OCI-LY7 (cell line): ENCODE measurements around the gene ZDHHC11B. TPM values are rescaled to one million over a fixed set of nuclear protein-coding genes. Genes with fewer than 3 reads are reported as not detected.

ENCODE experiments used
- BruUV-seq: library from RNA; stranded (reverse); fragments of 400-500 nt; replicated peaks from 2 replicates; lab custom pipeline; 2021; lab: Mats Ljungman, UMichigan
- CTCF ChIA-PET: fragments of 300-600 bp; sonication (Branson Sonifier 250); formaldehyde crosslinking; loops from one replicate; lab custom pipeline; 2022; ENCODE audit warnings: antibody characterized with exemption; ENCODE audit not compliant: unreplicated experiment; lab: Charles Lee
- POLR2A ChIA-PET: fragments of 300-600 bp; sonication (Branson Sonifier 250); formaldehyde crosslinking; loops from one replicate; lab custom pipeline; 2022; ENCODE audit warnings: antibody characterized with exemption; lab: Charles Lee
- DNase-seq: peaks from one replicate; pipeline ENCODE4 v3.0.0-alpha.2; 2015; ENCODE audit warnings: low spot score
- H2AFZ ChIP-seq: fragments of 200-600 bp; sonication (generic), shearing (Covaris generic); 2 replicates; pipeline ENCODE4 v1.6.1; 2014; ENCODE audit warnings: mild to moderate bottlenecking, antibody characterized with exemption, low read length, moderate library complexity
- H3K27ac ChIP-seq: fragments of 200-600 bp; sonication (generic); 2 replicates; pipeline ENCODE4 v1.5.1; 2014; ENCODE audit warnings: mixed run types, low read depth, mild to moderate bottlenecking, moderate library complexity, low read length, inconsistent platforms; ENCODE audit not compliant: poor library complexity, severe bottlenecking
- H3K36me3 ChIP-seq: fragments of 200-600 bp; sonication (generic); 2 replicates; pipeline ENCODE4 v1.6.1; 2014; ENCODE audit warnings: mild to moderate bottlenecking, antibody characterized with exemption, low read length, moderate library complexity, mixed read lengths; ENCODE audit not compliant: insufficient read depth
- H3K4me1 ChIP-seq: fragments of 200-600 bp; sonication (generic); 2 replicates; pipeline ENCODE4 v1.5.1; 2014; ENCODE audit warnings: mild to moderate bottlenecking, low read length; ENCODE audit not compliant: insufficient read depth, poor library complexity, severe bottlenecking
- H3K4me2 ChIP-seq: fragments of 200-600 bp; sonication (generic); 2 replicates; pipeline ENCODE4 v1.6.1; 2014; ENCODE audit warnings: mild to moderate bottlenecking, low read length
- H3K4me3 ChIP-seq: fragments of 200-600 bp; sonication (generic); 2 replicates; pipeline ENCODE4 v1.5.1; 2014; ENCODE audit warnings: mild to moderate bottlenecking, low read depth, low read length; ENCODE audit not compliant: poor library complexity, severe bottlenecking
- H3K79me2 ChIP-seq: fragments of 200-600 bp; sonication (generic); 2 replicates; pipeline ENCODE4 v1.6.1; 2016; ENCODE audit warnings: low read depth, mild to moderate bottlenecking, low read length, moderate library complexity, mixed read lengths; ENCODE audit not compliant: insufficient read depth
- H3K9me2 ChIP-seq: fragments of 200-600 bp; sonication (generic); 2 replicates; pipeline ENCODE4 v1.6.1; 2016; ENCODE audit warnings: mild to moderate bottlenecking, low read length, mixed read lengths; ENCODE audit not compliant: insufficient read depth
- H3K9me3 ChIP-seq: fragments of 200-600 bp; sonication (generic); 2 replicates; pipeline ENCODE4 v1.6.1; 2014; ENCODE audit warnings: mild to moderate bottlenecking, mixed run types, low read length, mixed read lengths
- H4K20me1 ChIP-seq: fragments of 200-600 bp; sonication (generic); 2 replicates; pipeline ENCODE4 v1.6.1; 2014; ENCODE audit warnings: mild to moderate bottlenecking, antibody characterized with exemption, low read length, moderate library complexity, mixed read lengths; ENCODE audit not compliant: insufficient read depth
- CTCF ChIP-seq: fragments of 200-600 bp; sonication (generic); conservative IDR thresholded peaks from 2 replicates; pipeline ENCODE4 v1.5.1; 2014; ENCODE audit warnings: mild to moderate bottlenecking, antibody characterized with exemption, low read length, moderate library complexity, mixed read lengths
- EZH2phosphoT487 ChIP-seq: fragments of 200-600 bp; sonication (generic); IDR thresholded peaks from 2 replicates; pipeline ENCODE4 v1.6.1; 2018; ENCODE audit warnings: low read depth, borderline replicate concordance, mild to moderate bottlenecking, mixed run types, antibody characterized with exemption, low read length, moderate library complexity, mixed read lengths
- intact Hi-C: fragments of 100-400 bp; cut with micrococcal nuclease; formaldehyde crosslinking; loops from one replicate; pipeline ENCODE4 v1.10.0; 2022; ENCODE audit not compliant: unreplicated experiment
- total RNA-seq, 2 experiments: library from RNA; depleted of rRNA in 1 of 2; stranded (reverse); fragments of >200 nt in 1 of 2; shearing (Covaris generic) in 1 of 2; gene quantifications; 2 replicates each; pipeline ENCODE4 v1.2.3, GENCODE V29; 2014 to 2022

ZDHHC11B gene
- total RNA-seq, 2 experiments from 2014 or later: 0.29 TPM; not detected in 1

GRCh38 chr5:821504-821903 lies 37.0 kb upstream of the ZDHHC11B start:
- intact Hi-C loops: no loop called here
- H3K4me1 ChIP-seq: no peaks in the 10 kb centered on the region
- no peaks in the 10 kb centered on the region for H3K79me2 ChIP-seq
- no peak overlapping the region for H3K4me2 ChIP-seq
- H3K27ac ChIP-seq: no peak overlapping the region
- no peaks in the 10 kb centered on the region for H3K9me2 ChIP-seq
- H3K36me3 ChIP-seq: peaks cover 16% of the 10 kb centered on the region
- no peak for TF ChIP-seq EZH2phosphoT487
- TF ChIP-seq CTCF: no peak
- ChIA-PET CTCF (no interaction called here), POLR2A (no interaction called here)
- H4K20me1 ChIP-seq: no peaks in the 10 kb centered on the region
- BruUV-seq: no TSS peak
- DNase-seq: no peak
- H2AFZ ChIP-seq: no peak overlapping the region
- no peaks in the 10 kb centered on the region for H3K9me3 ChIP-seq
- H3K4me3 ChIP-seq: no peak overlapping the region

GRCh38 chr5:820245-820644 lies 35.7 kb upstream of the ZDHHC11B start:
- POLR2A ChIA-PET: no interaction called here
- TF ChIP-seq EZH2phosphoT487: no peak
- TF ChIP-seq CTCF: no peak
- Histone ChIP-seq H3K4me1 (no peaks in the 10 kb centered on the region), H3K9me3 (no peaks in the 10 kb centered on the region), H3K4me2 (no peak overlapping the region), H2AFZ (no peak overlapping the region), H4K20me1 (no peaks in the 10 kb centered on the region), H3K4me3 (no peak overlapping the region), H3K27ac (no peak overlapping the region), H3K36me3 (peaks cover 24% of the 10 kb centered on the region), H3K9me2 (no peaks in the 10 kb centered on the region), H3K79me2 (no peaks in the 10 kb centered on the region)
- CTCF ChIA-PET: no interaction called here
- DNase-seq: no peak
- intact Hi-C loops: no loop called here
- no TSS peak for BruUV-seq

GRCh38 chr5:819078-819477 lies 34.5 kb upstream of the ZDHHC11B start:
- H3K4me1 ChIP-seq: no peaks in the 10 kb centered on the region
- ChIA-PET CTCF (no interaction called here), POLR2A (no interaction called here)
- no peak overlapping the region for H3K4me3 ChIP-seq
- H2AFZ ChIP-seq: no peak overlapping the region
- no peak overlapping the region for H3K27ac ChIP-seq
- peaks cover 24% of the 10 kb centered on the region for H3K36me3 ChIP-seq
- intact Hi-C loops: no loop called here
- no peaks in the 10 kb centered on the region for H3K79me2 ChIP-seq
- no TSS peak for BruUV-seq
- no peaks in the 10 kb centered on the region for H3K9me2 ChIP-seq
- H3K9me3 ChIP-seq: no peaks in the 10 kb centered on the region
- no peak overlapping the region for H3K4me2 ChIP-seq
- no peak for DNase-seq
- H4K20me1 ChIP-seq: no peaks in the 10 kb centered on the region
- TF ChIP-seq CTCF (no peak), EZH2phosphoT487 (no peak)
